ENCODE measurements around the gene KANK4.

The KANK4 gene

GRCh38 chr1:62304515-62304914, 14.7 kb downstream of the KANK4 start:
- no peak for DNase-seq

DNA sequence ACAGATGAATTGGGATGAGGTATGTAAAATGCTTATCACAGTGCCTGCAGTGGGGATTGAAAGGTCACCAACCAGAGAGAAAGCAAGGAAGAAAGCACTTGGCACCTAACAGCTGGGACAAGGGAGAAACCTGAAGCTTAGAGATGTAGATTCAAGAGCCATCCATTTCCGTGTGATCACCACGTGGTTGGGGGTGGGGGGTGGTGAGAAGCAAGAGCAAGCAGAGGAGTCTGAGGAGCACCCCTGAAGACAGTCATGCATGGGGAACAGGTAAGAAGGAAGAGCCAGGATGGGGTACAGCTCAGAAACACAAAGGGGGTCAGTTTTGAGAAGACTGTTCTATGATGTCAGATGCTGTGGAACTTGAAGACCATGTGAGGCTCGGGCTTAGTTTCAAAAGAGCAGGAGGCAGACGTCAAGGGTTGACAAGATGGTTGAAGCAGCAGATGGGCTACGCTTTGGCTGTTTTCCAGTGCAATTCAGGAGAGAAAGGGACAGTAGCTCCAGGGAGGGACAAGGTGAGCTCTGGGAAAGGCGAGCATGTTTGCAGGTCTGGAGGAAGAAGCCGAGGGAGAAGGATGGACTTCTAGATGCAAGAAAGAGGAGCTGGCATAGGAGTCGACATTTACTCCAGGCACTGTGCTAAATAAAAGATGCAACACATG, 17.4 kb downstream of the KANK4 start:
- DNase-seq: no peak

GRCh38 chr1:62299426-62300200, 19.6 kb downstream of the KANK4 start:
- no peak for DNase-seq

DNA sequence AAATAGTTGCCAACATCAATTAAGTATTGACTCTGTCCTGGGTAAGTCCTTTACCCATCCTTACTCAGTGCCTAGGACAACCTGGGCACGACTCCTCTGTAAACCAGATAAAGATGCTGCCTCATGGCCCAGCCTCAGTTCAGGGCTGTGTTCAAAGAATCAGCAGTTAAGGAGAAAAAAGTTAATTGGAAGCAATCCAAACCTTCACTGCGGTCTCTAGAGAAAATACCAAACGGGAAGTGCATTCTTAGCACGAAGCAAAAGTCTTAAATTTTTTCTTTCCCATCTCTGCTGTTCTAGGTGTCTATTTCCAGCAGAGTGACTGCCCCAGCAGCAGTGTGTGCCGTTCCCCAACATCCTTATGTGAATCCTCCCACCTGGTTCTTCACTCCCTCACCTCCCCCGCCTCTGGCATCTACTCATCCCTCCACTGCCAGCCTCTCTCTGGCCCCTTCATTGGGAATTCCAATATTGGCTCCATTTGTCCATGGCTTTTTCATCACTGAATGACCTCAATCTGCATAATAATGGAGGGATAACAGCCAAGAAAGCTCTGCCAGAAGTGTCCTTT, 23.2 kb downstream of the KANK4 start:
- no peak for DNase-seq

- DNase-seq: no peak
Observed at GRCh38 chr1:62294261-62294660, 25.0 kb downstream of the KANK4 start.

DNA sequence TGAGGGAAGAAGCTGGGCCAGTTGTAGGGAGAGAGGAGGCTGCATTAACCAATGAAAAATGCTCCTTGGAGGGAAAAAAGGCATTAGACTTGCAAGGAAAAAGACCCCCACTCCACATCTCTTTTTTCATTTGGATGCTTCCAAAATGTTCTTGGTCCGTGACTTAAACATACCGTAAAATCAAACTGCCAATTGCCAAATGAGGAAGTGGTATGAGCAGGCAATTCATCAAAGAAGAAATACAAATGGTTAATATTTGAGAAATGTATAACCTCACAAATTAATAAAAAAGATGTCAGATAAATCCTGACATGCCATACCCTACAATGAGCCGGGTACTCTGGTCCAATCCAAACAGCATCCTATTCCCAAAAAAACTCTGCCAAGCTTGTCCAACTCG, 30.6 kb downstream of the KANK4 start:
- DNase-seq: no peak

- DNase-seq: no peak
Observed at GRCh38 chr1:62288224-62288623, 31.0 kb downstream of the KANK4 start.

DNA sequence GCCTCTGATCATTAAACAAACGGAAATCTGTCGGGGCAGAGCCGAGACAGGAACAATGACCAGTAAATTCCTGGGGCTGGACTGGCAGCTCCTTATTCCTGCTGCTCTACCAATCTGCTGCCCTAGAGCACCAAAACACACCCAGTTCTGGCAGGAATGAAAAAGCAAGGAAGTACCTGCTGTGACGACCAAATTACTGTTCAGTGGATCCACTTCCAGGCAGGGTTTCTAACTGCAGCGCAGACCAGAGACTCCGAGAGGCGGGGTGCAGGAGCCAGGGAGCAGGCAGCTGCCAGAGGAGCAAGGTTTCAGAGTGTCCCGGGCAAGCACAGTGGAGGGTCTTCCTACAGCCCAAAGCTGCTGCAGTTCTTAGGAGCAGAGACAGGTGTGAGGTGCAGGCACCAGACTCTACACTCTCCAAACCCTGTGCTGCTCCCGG, 32.4 kb downstream of the KANK4 start:
- no peak for DNase-seq

- DNase-seq: no peak
Observed at GRCh38 chr1:62285984-62286785, 33.0 kb downstream of the KANK4 start.

DNA sequence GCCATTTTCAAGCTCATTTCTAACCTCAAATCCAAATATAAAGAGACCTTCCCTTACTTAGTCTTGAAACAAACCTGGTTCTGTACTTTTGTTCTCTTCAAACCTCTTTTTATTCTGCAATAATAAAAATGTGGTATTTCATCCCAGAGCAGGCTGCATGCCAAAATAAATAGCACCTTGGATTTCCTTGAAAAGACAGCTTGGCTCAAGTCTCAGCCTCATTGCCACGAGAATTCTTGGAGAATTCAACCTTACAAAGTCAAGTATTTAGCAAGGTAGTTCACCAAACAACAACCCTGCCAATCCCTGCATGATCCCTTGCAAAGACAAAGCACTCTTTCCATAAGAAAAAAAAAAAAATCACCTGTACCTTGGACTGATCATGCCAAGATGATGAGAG, 33.8 kb downstream of the KANK4 start:
- no peak for DNase-seq

DNA sequence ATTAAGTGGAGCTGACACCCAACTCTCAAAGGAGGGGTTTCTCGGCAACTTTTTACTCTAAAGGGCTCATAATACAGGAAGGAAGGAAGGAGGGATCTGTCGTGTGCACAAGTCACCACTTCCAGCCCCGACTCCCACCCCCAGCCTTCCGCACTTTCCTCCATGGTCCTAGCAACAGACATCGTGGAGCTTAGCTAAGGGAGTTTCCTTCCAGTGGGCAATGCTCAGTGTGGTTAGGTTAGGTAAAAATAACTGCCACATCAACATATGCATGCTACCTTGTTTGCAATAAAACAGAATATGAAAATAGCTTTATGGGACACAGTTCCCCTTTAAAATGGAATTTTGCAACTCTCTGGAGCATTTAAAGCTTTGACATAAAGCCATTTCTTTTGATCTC, 35.2 kb downstream of the KANK4 start:
- no peak for DNase-seq

DNA sequence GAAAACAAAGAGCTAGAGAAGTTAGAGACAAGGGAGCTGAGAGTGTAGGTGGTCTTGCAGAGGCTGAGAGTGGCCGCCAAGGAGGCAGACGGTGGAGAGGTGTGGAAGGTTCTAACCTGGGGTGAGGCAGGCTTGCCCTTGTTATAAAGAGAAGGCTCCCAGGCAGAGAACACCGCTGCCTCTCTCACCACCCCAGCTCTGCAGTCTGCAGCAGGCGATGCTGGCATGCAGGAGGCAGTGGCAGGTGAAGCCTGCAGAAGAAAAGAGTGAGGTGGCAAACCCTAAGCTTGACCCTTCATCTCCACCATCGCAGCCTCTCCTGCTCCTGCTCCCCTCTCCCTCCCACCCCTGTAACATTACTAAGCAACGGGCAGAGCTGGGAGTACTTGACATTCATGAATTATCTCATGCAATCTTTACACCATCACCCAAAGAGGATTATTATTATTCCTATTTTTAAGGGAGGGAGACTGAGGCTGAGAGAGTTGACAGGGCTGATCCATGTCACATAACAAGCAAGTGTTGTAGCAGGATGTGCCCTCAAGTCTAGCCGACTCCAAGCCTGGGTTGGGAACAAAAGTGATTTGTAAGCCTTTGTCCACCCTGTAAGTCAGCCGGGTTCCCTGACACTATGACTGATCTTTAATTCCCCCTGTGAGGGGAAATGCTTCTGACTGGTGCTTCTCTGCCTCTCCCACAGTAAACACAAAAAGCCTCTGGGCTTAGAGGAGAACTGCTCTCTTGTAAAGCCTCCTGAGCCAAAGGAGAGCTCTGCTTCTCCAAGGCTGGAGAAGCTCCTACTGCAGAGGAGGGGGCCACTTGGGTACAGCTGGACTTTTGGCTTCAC, 36.1 kb downstream of the KANK4 start:
- DNase-seq: no peak

DNA sequence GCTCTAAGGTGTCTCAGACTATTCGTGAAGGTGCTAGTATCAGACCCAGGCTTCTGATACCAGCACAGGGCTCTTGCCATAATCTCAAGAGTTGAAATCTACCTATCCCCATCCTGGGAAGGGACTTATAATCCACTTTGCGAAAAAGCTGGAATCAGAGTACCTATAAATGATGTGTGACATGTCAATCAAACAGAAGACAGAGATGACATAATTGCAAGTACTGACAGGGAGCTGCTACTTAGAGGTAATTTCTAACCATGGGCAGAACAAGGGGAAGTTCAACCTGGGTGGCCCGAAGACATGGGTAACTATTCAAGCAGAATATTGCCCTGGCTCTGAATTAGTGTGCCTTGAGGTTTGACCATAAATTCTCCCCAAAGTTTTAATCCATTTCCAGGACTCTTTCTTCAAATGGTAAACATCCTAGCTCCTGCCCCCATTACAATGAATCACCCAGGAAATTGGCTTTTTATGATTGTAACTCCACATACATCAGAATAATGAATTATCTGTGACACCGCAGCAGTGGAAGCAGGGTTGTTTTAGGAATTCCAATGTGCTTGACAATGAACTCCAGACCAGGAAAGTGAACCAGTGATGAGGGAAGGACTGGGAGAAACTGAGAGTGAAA, 37.2 kb downstream of the KANK4 start:
- no peak for DNase-seq

GRCh38 chr1:62280960-62281465, 38.2 kb downstream of the KANK4 start:
- no peak for DNase-seq

- DNase-seq: no peak
Observed at GRCh38 chr1:62280150-62280549, 39.1 kb downstream of the KANK4 start.

DNA sequence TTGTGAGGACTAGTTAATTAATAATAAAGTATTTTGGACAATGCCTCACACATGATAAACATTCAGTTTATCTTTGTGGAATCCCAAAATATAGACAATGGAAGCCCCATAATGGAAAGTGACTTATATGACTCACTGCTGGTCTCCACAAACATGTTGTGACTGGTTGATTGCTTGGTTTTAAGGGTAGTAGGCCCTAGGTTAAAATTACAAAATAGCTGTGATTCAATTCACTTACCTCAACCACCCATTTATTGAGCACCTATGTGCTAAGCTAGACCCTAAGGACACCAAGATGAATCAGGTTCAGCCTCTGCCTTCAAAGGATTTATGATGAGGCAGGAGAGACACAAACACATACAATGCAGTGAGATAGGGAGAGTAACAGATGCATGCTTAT, 42.4 kb downstream of the KANK4 start:
- DNase-seq: no peak

DNA sequence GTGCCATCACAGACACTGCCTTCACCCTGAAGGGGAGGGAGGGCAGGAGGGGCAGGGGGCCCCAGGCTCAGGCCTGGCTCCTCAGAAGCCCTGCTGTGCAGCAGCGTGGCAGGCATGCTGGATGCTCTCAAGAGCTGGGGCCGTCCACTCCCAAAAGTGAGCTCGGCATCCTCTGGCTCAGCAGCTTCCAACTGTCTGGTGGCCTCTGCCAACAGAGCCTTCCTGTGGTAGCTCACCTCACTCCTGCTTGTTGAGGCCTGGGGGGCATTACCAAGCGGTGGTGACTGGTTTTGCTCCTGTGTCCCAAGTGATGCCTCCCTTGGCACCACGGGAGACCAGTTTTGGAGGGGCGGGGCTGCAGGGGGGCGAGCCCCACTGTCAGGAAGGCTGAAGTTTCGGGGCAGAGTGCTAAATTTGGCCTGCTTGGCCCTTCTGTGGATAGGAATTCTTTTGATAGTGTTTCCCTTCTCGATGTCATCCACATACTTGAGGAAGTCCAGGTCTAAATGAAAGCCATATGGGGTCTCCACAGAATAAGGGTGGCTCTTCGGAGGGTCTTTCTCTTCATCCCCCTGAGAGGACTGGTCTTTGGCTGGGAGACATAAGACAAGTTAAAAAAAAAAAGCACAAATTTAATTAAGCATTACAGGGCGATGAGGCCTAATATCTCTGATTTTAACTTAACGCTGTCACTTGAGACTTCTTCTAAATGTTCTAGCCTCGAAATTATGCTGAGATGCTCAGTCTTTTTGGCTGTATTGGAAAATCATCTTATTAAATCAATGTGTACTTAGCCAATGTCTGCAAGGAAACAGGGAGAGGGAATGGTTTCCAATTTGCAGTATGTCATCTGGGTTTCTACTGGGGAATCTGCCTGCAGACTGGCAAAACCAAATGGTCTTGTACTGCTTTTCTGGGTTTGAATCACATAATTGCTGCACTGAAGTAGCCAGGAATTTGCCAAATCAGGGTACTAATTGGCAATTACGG, 44.4 kb downstream of the KANK4 start:
- no peak for DNase-seq

DNA sequence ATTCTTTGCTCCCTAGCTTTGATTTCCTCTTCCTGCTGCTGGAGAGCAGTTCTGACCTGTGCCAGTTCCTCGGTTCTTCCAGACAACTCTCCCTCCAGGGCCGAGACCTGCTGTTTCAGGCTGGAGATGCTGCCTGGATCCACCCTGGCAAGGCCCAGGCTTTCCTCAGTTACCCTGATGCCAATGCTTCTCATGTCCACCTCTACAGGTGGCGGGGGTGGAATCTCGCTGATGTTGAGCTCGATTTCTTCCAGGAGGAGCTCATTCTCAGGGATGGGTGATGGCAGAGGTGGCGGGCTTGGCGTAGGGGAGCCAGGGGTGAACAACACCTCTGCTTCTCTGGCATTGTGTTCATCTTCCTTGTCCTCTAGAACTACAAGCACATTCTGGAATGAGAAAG, 45.3 kb downstream of the KANK4 start:
- DNase-seq: no peak

DNA sequence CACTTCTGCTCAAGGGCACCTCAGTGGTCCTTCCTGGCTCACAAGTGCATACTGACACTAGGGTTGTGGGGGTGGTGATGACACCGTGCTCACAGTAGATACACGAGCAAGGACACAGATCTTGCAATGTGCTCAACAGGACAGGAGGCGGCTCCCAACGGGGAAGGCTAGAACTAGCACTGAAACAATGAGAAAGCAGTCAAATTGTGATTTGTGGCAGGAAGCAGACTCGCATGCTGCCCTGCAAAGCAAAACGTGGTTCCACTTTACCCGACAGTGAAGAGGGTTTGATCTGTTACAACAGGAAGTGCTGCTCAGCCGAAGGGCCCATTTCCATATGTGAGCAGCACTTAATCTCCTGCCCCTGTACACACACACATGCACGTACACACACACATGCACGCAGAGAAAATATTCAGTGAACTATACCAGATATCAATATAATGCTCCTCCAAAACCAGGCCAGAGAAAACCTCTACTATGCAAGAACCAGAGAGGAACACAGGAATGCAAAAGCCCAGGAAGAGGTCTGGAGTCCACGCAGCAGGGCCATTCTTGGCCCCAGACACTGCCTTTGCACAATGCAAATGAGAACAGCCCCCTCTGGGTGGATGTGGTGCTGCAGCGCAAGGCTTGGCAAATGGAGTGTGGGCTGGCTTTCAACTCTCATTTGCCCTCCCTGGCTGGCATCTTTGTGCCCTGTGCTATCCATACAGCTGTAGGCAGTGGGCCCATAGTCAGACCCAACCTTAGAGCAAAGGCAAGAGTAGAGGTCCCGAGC, 47.1 kb downstream of the KANK4 start:
- DNase-seq: no peak

DNA sequence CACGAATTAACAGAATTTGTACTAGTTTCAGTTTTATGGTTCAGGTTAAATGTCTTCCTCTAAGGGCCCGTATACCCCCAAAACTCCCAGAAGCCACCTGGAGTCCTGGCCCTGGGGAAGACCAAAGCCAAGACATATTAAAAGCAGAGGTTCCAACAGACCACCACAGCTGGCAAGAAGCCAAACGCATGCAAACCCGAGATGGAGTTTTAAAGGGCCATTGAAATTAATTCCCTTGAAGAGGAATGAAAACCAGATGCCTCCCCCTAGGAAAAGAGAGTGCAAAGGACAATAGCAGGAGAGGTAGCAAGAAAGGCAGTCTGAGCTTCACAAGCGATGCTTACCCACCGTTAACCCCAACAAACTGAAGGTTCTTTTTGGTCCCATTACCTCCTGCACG, 48.1 kb downstream of the KANK4 start:
- no peak for DNase-seq

Measured in NCI-H1048 (cell line).